ENCODE measurements around the gene KAT2B. TPM values are rescaled to one million over a fixed set of nuclear protein-coding genes. Genes with fewer than 3 reads are reported as not detected.

KAT2B gene
- total RNA-seq, 1 donor from 2014 or later: 13.6 TPM

- no peak for TF ChIP-seq CTCF (IDR thresholded peaks at IDR 0.05; ENCODE audit: partially characterized antibody, unreplicated experiment)
- no peaks in the 10 kb centered on the region for H3K36me3 Mint-ChIP-seq (ENCODE audit: unreplicated experiment)
- no peak overlapping the region for H3K4me3 Mint-ChIP-seq (ENCODE audit: unreplicated experiment)
- H3K27ac Mint-ChIP-seq (ENCODE audit: unreplicated experiment): no peak overlapping the region
- H3K9me3 Mint-ChIP-seq (ENCODE audit: unreplicated experiment): peaks cover 4% of the 10 kb centered on the region
- H3K27me3 Mint-ChIP-seq (ENCODE audit: unreplicated experiment): no peaks in the 10 kb centered on the region
- peaks cover 17% of the 10 kb centered on the region for H3K4me1 Mint-ChIP-seq (ENCODE audit: low read depth, unreplicated experiment)
- no peak for DNase-seq
Observed at GRCh38 chr3:20069178-20069532, 28.9 kb downstream of the KAT2B start.

- H3K9me3 Mint-ChIP-seq (ENCODE audit: unreplicated experiment): peaks cover 2% of the 10 kb centered on the region
- no peak overlapping the region for H3K4me3 Mint-ChIP-seq (ENCODE audit: unreplicated experiment)
- DNase-seq: no peak
- no peak overlapping the region for H3K27ac Mint-ChIP-seq (ENCODE audit: unreplicated experiment)
- no peaks in the 10 kb centered on the region for H3K27me3 Mint-ChIP-seq (ENCODE audit: unreplicated experiment)
- H3K4me1 Mint-ChIP-seq (ENCODE audit: low read depth, unreplicated experiment): peaks cover 5% of the 10 kb centered on the region
- no peaks in the 10 kb centered on the region for H3K36me3 Mint-ChIP-seq (ENCODE audit: unreplicated experiment)
- no peak for TF ChIP-seq CTCF (IDR thresholded peaks at IDR 0.05; ENCODE audit: partially characterized antibody, unreplicated experiment)
Observed at GRCh38 chr3:20071175-20071574, 30.9 kb downstream of the KAT2B start.

GRCh38 chr3:20072422-20072821 is 32.2 kb downstream of the KAT2B start:
- Mint-ChIP-seq H3K27me3 (ENCODE audit: unreplicated experiment) (no peaks in the 10 kb centered on the region), H3K27ac (ENCODE audit: unreplicated experiment) (no peak overlapping the region), H3K4me1 (ENCODE audit: low read depth, unreplicated experiment) (peaks cover 5% of the 10 kb centered on the region), H3K9me3 (ENCODE audit: unreplicated experiment) (peaks cover 2% of the 10 kb centered on the region), H3K4me3 (ENCODE audit: unreplicated experiment) (no peak overlapping the region), H3K36me3 (ENCODE audit: unreplicated experiment) (no peaks in the 10 kb centered on the region)
- TF ChIP-seq CTCF (IDR thresholded peaks at IDR 0.05; ENCODE audit: partially characterized antibody, unreplicated experiment): no peak
- DNase-seq: no peak

GRCh38 chr3:20073068-20073467 is 32.8 kb downstream of the KAT2B start:
- TF ChIP-seq CTCF (IDR thresholded peaks at IDR 0.05; ENCODE audit: partially characterized antibody, unreplicated experiment): no peak
- H3K36me3 Mint-ChIP-seq (ENCODE audit: unreplicated experiment): no peaks in the 10 kb centered on the region
- peaks cover 2% of the 10 kb centered on the region for H3K9me3 Mint-ChIP-seq (ENCODE audit: unreplicated experiment)
- H3K4me1 Mint-ChIP-seq (ENCODE audit: low read depth, unreplicated experiment): peaks cover 5% of the 10 kb centered on the region
- no peak overlapping the region for H3K4me3 Mint-ChIP-seq (ENCODE audit: unreplicated experiment)
- no peak overlapping the region for H3K27ac Mint-ChIP-seq (ENCODE audit: unreplicated experiment)
- no peak for DNase-seq
- H3K27me3 Mint-ChIP-seq (ENCODE audit: unreplicated experiment): no peaks in the 10 kb centered on the region

GRCh38 chr3:20073683-20074082 is 33.4 kb downstream of the KAT2B start:
- TF ChIP-seq CTCF (IDR thresholded peaks at IDR 0.05; ENCODE audit: partially characterized antibody, unreplicated experiment): no peak
- no peak overlapping the region for H3K4me3 Mint-ChIP-seq (ENCODE audit: unreplicated experiment)
- no peak overlapping the region for H3K27ac Mint-ChIP-seq (ENCODE audit: unreplicated experiment)
- H3K27me3 Mint-ChIP-seq (ENCODE audit: unreplicated experiment): no peaks in the 10 kb centered on the region
- peaks cover 2% of the 10 kb centered on the region for H3K9me3 Mint-ChIP-seq (ENCODE audit: unreplicated experiment)
- peaks cover 5% of the 10 kb centered on the region for H3K4me1 Mint-ChIP-seq (ENCODE audit: low read depth, unreplicated experiment)
- DNase-seq: no peak
- H3K36me3 Mint-ChIP-seq (ENCODE audit: unreplicated experiment): no peaks in the 10 kb centered on the region
